Dermis blood vessel endothelial cell (primary cell): ENCODE measurements around the gene GNA12. TPM values are rescaled to one million over a fixed set of nuclear protein-coding genes. Genes with fewer than 3 reads are reported as not detected.
A peak's percentile ranks its signal among the peaks of the same experiment; 100 is the strongest.

Source experiments
- DNase-seq: peaks from one replicate; pipeline ENCODE4 v3.0.0; 2010
- total RNA-seq: library from RNA; depleted of rRNA; stranded (reverse); fragments of >200 nt; gene quantifications from 2 replicates; pipeline ENCODE4 v1.2.3, GENCODE V29; 2014

Gene GNA12
- total RNA-seq, 1 donor from 2014 or later: 17.4 TPM

- DNase-seq: no peak
These were observed 28.9 kb downstream of the GNA12 start for GRCh38 chr7:2814946-2815874.

GRCh38 chr7:2814186-2814945, 29.7 kb downstream of the GNA12 start:
- DNase-seq: no peak

- no peak for DNase-seq
These were observed 30.5 kb downstream of the GNA12 start for GRCh38 chr7:2813350-2814185.

GRCh38 chr7:2812831-2813230, 31.3 kb downstream of the GNA12 start:
- no peak for DNase-seq

GRCh38 chr7:2812114-2812487, 32.0 kb downstream of the GNA12 start:
- no peak for DNase-seq

- no peak for DNase-seq
These were observed 32.5 kb downstream of the GNA12 start for GRCh38 chr7:2811476-2812113.

- DNase-seq: peak; percentile 51
These were observed 33.3 kb downstream of the GNA12 start for GRCh38 chr7:2810682-2811415.

GRCh38 chr7:2809903-2810625, 34.0 kb downstream of the GNA12 start:
- no peak for DNase-seq

GRCh38 chr7:2808891-2809665, 35.0 kb downstream of the GNA12 start:
- DNase-seq: no peak

- no peak for DNase-seq
These were observed 36.0 kb downstream of the GNA12 start for GRCh38 chr7:2807845-2808772.

GRCh38 chr7:2807460-2807844, 36.7 kb downstream of the GNA12 start:
- DNase-seq: no peak

GRCh38 chr7:2806571-2806970, 37.5 kb downstream of the GNA12 start:
- DNase-seq: no peak

GRCh38 chr7:2805213-2805944, 38.7 kb downstream of the GNA12 start:
- no peak for DNase-seq

GRCh38 chr7:2804227-2804763, 39.8 kb downstream of the GNA12 start:
- no peak for DNase-seq

GRCh38 chr7:2803755-2804154, 40.4 kb downstream of the GNA12 start:
- DNase-seq: no peak

- DNase-seq: no peak
These were observed 40.8 kb downstream of the GNA12 start for GRCh38 chr7:2803342-2803692.

GRCh38 chr7:2802504-2803341, 41.4 kb downstream of the GNA12 start:
- DNase-seq: peak; percentile 49
